C4-2B (cell line): ENCODE results near the gene CECR2.

ENCODE experiments used
- ZFX ChIP-seq: fragments of 450-650 bp; IDR thresholded peaks from 2 replicates; pipeline ENCODE4 v1.6.1; 2017
- TF ChIP-seq, protein P1 (sequence below): fragments of 450-650 bp; conservative IDR thresholded peaks from 2 replicates; pipeline ENCODE4 v1.5.1; 2017; ENCODE audit warnings: mild to moderate bottlenecking

GRCh38 chr22:17435375-17435774 is 66.1 kb downstream of the CECR2 start:
- TF ChIP-seq, protein P1, sequence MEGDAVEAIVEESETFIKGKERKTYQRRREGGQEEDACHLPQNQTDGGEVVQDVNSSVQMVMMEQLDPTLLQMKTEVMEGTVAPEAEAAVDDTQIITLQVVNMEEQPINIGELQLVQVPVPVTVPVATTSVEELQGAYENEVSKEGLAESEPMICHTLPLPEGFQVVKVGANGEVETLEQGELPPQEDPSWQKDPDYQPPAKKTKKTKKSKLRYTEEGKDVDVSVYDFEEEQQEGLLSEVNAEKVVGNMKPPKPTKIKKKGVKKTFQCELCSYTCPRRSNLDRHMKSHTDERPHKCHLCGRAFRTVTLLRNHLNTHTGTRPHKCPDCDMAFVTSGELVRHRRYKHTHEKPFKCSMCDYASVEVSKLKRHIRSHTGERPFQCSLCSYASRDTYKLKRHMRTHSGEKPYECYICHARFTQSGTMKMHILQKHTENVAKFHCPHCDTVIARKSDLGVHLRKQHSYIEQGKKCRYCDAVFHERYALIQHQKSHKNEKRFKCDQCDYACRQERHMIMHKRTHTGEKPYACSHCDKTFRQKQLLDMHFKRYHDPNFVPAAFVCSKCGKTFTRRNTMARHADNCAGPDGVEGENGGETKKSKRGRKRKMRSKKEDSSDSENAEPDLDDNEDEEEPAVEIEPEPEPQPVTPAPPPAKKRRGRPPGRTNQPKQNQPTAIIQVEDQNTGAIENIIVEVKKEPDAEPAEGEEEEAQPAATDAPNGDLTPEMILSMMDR, result no peak
- TF ChIP-seq ZFX, result no peak
